ENCODE data around the gene MEGF11. TPM values are rescaled to one million over a fixed set of nuclear protein-coding genes. Genes with fewer than 3 reads are reported as not detected.

Gene MEGF11
- total RNA-seq, 1 experiment from 2014 or later: 2.3 TPM

- H4K20me1 ChIP-seq (ENCODE audit: insufficient read depth): no peaks in the 10 kb centered on the region
- no peaks in the 10 kb centered on the region for H3K4me1 ChIP-seq (ENCODE audit: control insufficient read depth in 1 of 2, insufficient read depth in 2 of 2, low read length in 2 of 2)
- POLR2A ChIA-PET: no interaction called here
- H2AFZ ChIP-seq (ENCODE audit: low read depth, low read length, poor library complexity, severe bottlenecking): no peak overlapping the region
- no peaks in the 10 kb centered on the region for H3K79me2 ChIP-seq (ENCODE audit: insufficient read depth, low read length)
- no peak overlapping the region for H3K9ac ChIP-seq (ENCODE audit: low read length)
- DNase-seq (ENCODE audit: low read depth, low spot score) (no peak), ATAC-seq (no peak)
- H3K27me3 ChIP-seq (ENCODE audit: insufficient read depth, low read length): peaks cover 3% of the 10 kb centered on the region; the same call in 1 of the 2 replicates
- no peaks in the 10 kb centered on the region for H3K9me3 ChIP-seq (ENCODE audit: control insufficient read depth in 1 of 2, insufficient read depth in 1 of 2, low read depth in 1 of 2, low read length in 2 of 2)
- intact Hi-C loops (cut with micrococcal nuclease): no loop called here
- CTCF ChIA-PET: no interaction called here
- TF ChIP-seq, protein P1, sequence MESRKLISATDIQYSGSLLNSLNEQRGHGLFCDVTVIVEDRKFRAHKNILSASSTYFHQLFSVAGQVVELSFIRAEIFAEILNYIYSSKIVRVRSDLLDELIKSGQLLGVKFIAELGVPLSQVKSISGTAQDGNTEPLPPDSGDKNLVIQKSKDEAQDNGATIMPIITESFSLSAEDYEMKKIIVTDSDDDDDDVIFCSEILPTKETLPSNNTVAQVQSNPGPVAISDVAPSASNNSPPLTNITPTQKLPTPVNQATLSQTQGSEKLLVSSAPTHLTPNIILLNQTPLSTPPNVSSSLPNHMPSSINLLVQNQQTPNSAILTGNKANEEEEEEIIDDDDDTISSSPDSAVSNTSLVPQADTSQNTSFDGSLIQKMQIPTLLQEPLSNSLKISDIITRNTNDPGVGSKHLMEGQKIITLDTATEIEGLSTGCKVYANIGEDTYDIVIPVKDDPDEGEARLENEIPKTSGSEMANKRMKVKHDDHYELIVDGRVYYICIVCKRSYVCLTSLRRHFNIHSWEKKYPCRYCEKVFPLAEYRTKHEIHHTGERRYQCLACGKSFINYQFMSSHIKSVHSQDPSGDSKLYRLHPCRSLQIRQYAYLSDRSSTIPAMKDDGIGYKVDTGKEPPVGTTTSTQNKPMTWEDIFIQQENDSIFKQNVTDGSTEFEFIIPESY (IDR thresholded peaks at IDR 0.05; ENCODE audit: extremely low read depth, insufficient replicate concordance, low read length): no peak
- no peak for TF ChIP-seq FOSL1 (IDR thresholded peaks at IDR 0.05; ENCODE audit: low read depth)
- TF ChIP-seq JUND (IDR thresholded peaks at IDR 0.05): no peak
- no peak for TF ChIP-seq CEBPB (IDR thresholded peaks at IDR 0.05; ENCODE audit: low read depth)
- no peak for TF ChIP-seq EGR1 (IDR thresholded peaks at IDR 0.05; ENCODE audit: low read depth)
- TF ChIP-seq POLR2AphosphoS5 (IDR thresholded peaks at IDR 0.05; ENCODE audit: low read depth, low read length): no peak
- TF ChIP-seq EZH2 (IDR thresholded peaks at IDR 0.05): no peak
- TF ChIP-seq CBX3 (IDR thresholded peaks at IDR 0.05; ENCODE audit: low read depth): no peak
- no peak for TF ChIP-seq ELF1 (IDR thresholded peaks at IDR 0.05; ENCODE audit: borderline replicate concordance, low read depth)
- RAD21 ChIA-PET (ENCODE audit: low non-redundant PET in 1 of 2, low total read pairs in 2 of 2, uncharacterized antibody in 2 of 2, unreplicated experiment in 2 of 2): no interaction called here
- H3K27ac ChIP-seq (ENCODE audit: low read depth, low read length): no peak overlapping the region
- no peaks in the 10 kb centered on the region for H3K9me2 ChIP-seq (ENCODE audit: insufficient read depth)
- H3K36me3 ChIP-seq (ENCODE audit: control insufficient read depth in 1 of 2, insufficient read depth in 2 of 2, low read length in 2 of 2): no peaks in the 10 kb centered on the region
- no TSS peak for BruUV-seq (replicated peaks)
- no peak overlapping the region for H3K4me2 ChIP-seq (ENCODE audit: low read length)
- no peak overlapping the region for H3K4me3 ChIP-seq (replicated peaks in 1 of 2; ENCODE audit: low read depth in 1 of 2, low read length in 2 of 2)
These were observed 36.7 kb downstream of the MEGF11 start for GRCh38 chr15:66216806-66217205.

- ChIA-PET CTCF (no interaction called here), POLR2A (no interaction called here), RAD21 (ENCODE audit: low non-redundant PET in 1 of 2, low total read pairs in 2 of 2, uncharacterized antibody in 2 of 2, unreplicated experiment in 2 of 2) (no interaction called here)
- H2AFZ ChIP-seq (ENCODE audit: low read depth, low read length, poor library complexity, severe bottlenecking): no peak overlapping the region
- no peak overlapping the region for H3K27ac ChIP-seq (ENCODE audit: low read depth, low read length)
- H3K4me2 ChIP-seq (ENCODE audit: low read length): no peak overlapping the region
- no peaks in the 10 kb centered on the region for H3K9me3 ChIP-seq (ENCODE audit: control insufficient read depth in 1 of 2, insufficient read depth in 1 of 2, low read depth in 1 of 2, low read length in 2 of 2)
- H3K4me1 ChIP-seq (ENCODE audit: control insufficient read depth in 1 of 2, insufficient read depth in 2 of 2, low read length in 2 of 2): no peaks in the 10 kb centered on the region
- H4K20me1 ChIP-seq (ENCODE audit: insufficient read depth): no peaks in the 10 kb centered on the region
- BruUV-seq (replicated peaks): no TSS peak
- TF ChIP-seq CTCF (IDR thresholded peaks at IDR 0.05 in 2 of 3, conservative IDR thresholded peaks at IDR 0.05 in 1 of 3; ENCODE audit: borderline replicate concordance in 1 of 3, insufficient read depth in 1 of 3, low read depth in 2 of 3, low read length in 2 of 3): no peak
- no peak for TF ChIP-seq SIN3A (IDR thresholded peaks at IDR 0.05; ENCODE audit: low read depth)
- no peak for TF ChIP-seq EZH2 (IDR thresholded peaks at IDR 0.05)
- no peak for TF ChIP-seq SRF (IDR thresholded peaks at IDR 0.05; ENCODE audit: low read depth)
- no peak overlapping the region for H3K9ac ChIP-seq (ENCODE audit: low read length)
- H3K9me2 ChIP-seq (ENCODE audit: insufficient read depth): no peaks in the 10 kb centered on the region
- intact Hi-C loops (cut with micrococcal nuclease): no loop called here
- no peaks in the 10 kb centered on the region for H3K36me3 ChIP-seq (ENCODE audit: control insufficient read depth in 1 of 2, insufficient read depth in 2 of 2, low read length in 2 of 2)
- DNase-seq (ENCODE audit: low read depth, low spot score): no peak
- ATAC-seq: no peak
- no peaks in the 10 kb centered on the region for H3K79me2 ChIP-seq (ENCODE audit: insufficient read depth, low read length)
- H3K4me3 ChIP-seq (replicated peaks in 1 of 2; ENCODE audit: low read depth in 1 of 2, low read length in 2 of 2): no peak overlapping the region
- H3K27me3 ChIP-seq (ENCODE audit: insufficient read depth, low read length): no peaks in the 10 kb centered on the region
These were observed 37.7 kb downstream of the MEGF11 start for GRCh38 chr15:66215811-66216210.
